HG02610 (cell line): Measurements from ENCODE around the gene PPARD.
"Not testable (repeated sequence)": the region's sequence is repeated elsewhere in the genome, so short reads cannot be mapped to it uniquely, and the experiment has no call there.

Experiments
- ATAC-seq: cut with Tn5 transposase; IDR thresholded peaks from one replicate; pipeline ENCODE4 v1.9.1; 2021; ENCODE audit warnings: mild to moderate bottlenecking, moderate library complexity; ENCODE audit not compliant: unreplicated experiment

Gene PPARD

DNA sequence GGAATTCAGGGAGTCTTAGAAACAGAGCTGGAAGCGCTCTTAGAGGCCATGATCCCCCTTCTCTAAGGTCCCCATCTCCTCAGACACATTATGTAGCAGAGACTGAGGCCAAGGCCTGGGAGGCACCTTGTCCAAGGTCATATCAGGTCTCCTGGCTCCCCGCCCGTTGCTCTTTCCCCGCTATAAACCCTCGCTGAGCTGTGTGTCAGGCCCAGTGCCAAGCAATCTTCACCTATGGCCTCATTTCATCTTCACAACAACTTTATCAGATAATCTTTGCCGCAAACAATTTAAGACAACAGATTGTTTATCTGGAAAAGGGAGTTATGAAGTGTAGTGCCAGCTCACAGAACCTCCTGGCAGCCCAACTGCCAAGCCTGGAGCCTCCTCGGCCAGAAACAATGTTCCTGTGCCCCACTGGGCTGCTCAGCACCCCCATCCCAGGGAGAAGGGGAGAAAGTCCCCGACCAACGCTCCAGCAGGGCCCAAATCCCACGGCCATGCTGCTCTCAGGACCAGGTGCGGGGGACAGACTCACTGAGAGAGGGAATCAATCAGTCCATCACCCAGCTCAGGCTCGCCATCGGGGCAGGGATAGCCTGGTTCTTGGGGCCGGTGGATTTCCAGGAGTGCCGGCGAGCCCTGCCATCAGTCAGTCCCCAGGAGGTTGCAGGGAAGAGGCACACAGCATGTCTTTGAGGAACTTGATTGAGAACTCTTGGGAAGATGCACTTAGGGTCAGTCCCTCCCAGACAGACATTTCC, 92.9 kb downstream of the PPARD start:
- ATAC-seq = no peak

DNA sequence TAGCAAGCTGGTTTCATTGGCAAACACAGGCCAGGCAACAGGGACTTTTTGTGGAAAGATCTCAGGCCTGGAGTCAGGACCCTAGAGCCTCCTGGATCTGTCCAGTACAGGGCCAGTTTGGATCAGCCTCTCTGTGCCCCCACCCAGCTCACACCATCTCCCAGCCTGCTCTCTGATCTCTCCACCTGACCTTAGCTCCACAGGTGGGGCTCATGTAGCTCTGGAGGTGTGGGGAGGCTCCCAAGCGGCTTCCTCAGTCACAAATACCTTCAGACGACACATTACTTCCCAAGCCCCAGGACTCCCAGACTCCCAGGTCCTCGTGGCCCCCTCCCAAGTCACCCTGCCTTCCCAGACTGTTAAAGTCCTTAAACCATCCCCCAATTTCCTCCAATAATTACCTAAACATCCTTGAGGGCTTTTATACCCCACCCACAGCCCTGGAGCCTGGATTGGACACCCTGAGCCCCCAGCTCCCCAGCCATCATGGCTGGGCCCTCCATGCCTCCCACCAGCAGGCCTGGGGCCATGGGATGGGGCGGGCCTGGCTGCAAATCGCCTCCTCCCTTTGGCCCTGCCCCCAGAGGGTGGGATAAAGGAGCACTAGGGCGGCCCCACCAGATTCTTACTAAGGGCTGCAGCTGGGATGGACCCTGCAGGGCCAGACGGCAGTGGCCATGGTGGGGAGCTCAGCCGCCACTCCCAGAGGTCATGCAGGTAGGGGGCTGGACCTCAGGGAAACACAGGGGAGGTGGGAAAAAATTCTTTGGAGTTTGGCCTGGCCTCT, 93.9 kb downstream of the PPARD start:
- ATAC-seq = no peak

DNA sequence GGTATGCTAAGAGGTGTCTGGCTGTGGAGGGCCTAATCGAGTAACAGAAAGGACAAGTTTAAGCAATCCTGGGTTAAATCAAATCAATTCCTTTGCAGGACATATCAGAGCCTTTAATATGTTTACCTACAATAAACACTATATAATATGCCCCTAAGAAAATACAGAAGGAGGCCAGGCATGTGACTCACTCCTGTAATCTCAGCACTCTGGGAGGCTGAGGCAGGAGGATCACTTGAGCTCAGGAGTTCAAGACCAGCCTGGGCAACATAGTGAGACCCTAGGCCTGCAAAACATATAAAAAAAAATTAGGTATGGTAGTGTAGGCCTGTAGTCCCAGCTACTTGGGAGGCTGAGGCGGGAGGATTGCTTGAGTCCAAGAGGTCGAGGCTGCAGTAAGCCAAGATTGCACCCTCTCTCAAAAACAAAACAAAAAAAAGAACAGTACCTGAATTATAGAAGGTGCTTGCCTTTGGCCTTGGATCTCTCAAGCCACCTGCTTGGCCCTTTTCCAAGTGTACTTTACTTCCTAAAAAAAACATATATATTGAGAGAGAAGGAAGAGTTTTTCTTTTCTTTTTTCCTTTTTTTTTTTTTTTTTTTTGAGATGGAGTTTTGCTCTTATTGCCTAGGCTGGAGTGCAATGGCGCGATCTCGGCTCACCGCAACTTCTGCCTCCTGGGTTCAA, 96.2 kb downstream of the PPARD start:
- not testable (repeated sequence) for ATAC-seq

DNA sequence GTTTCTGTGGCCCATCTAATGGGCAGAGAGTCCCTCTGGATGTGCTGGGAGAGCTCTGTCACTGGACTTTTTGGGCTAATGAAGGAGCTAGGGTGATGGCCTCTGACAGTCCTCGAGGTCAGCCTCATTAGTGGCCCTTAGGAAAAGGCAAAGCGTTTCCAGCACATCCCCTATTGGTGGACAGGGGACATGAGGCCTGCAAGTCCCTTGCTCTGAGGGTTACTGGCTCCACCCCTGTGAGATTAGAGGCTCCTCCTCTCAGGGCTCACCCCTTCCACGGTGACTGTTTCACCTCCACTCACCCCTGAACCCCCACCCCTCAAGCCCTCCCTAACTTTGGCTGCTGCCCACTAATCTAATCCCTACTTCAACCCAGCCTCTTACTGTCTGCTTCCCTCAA, 97.0 kb downstream of the PPARD start:
- ATAC-seq = no peak

DNA sequence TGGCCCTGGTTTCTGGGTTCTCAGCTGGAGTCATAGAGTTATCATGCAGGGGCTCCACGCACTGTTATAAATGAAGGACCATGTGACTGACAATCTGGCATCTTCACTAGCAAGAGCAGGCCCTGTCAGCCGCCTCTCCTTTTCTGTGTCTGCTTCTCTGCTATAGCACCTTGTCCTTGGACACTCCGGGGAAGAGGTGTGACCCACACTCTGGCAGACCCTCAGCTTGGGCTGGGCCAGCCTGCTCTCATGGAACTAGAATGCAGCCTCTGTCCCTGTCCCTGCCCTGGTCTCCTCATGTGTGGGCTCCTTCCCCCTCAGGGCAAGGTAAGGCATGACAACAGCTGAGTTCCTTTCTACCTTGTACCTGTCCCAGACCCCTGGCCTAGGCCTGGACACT, 98.8 kb downstream of the PPARD start:
- ATAC-seq = no peak

DNA sequence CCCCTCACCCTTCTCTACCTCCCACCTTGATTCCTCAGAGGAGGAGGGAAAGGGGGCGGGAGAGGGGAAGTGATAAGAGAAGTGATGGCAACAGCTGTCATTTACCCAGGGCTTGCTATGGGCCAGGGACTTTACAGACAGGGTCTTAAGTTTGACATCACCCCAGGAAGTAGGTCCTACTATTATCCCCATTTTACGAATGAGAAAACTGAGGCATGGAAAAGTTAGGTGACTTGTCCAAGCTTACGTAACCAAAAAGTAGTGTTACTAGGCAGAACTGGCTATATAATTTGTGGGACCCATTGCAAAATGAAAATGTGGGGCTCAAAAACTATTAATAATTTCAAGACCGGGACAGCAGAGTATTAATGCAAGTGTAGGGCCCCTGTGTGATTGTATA, 99.3 kb downstream of the PPARD start:
- no peak for ATAC-seq

DNA sequence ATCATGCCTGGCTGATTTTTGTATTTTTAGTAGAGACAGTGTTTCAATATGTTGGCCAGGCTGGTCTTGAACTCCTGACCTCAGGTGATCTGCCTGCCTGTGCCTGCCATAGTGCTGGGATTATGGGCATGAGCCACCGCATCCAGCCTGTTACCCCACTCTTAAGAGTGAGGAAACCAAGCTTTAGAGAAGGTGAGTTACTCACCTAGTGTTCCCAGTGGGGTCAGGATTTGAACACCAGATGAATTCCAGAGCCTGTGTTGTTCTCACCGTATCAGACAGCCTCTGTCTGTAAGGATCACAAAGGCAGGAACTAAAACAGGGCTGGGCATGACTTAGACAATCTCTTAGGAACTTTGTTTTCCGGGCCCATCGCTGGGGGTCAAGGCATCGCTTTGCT, 100.3 kb downstream of the PPARD start:
- ATAC-seq = no peak

DNA sequence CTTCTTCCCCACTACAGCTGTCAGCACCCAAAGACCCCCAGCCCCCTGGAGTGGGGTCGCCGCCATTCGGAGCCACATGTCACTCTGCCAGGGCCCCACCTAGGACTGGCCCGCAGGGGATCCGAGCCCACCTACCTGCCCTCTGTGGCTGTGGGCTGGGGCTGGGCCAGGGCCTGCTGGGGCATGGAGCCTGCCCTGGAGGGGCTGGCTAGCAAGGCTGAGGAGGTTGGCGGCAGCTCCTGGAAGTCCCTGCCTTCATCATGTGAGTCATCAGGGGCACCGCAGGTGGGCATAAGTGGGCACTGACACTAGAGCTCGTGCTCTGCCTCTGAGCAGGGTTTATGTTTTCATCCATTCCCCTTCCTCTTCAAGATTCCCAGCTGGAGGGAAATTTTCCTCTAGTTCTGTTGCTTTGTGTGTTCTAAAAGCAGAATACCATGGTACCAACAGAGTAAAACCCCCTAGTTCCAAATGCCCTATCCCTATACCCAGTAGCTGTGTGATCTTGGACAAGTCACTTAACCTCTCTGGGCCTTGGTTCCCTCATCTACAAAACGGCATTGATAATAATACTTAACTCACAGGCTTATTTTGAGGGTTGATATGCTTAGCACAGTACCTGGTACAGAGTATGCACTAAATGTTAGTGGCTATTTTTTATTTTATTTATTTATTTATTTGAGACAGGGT, 101.1 kb downstream of the PPARD start:
- ATAC-seq = no peak

DNA sequence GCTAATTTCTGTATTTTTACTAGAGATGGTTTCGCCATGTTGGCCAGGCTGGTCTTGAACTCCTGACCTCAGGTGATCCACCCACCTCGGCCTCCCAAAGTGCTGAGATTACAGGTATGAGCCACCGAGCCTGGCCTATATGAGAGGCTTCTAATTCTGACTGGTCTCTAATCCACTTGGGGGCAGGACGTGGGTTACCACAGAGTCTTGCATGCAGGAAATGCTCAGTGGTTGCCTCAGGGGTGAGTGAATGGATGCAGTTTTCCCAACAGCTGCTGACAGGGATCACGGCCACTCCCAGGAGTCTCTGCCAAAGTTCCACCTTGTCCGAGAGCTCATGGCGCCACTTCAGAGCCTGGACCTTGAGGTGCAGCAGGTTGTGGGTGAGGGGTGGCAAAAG, 103.3 kb downstream of the PPARD start:
- ATAC-seq = no peak

DNA sequence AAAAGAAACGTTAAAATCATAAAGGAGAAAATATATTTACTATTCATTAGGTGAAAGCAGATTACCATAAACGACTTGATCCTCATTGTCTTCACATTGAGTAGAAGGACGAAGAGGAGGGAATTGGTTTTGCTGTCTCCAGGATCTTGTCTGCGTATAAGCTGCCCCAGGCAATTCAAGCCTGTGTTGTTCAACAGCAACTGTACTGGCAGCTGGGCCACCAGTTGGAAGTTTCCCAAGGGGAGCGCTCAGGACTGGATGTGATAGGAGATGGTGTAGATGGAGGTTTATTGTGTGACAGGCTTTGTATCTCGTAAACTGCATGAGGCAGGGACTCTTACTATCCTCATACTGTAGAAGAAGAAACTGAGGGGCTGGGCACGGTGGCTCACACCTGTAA, 105.8 kb downstream of the PPARD start:
- no peak for ATAC-seq

DNA sequence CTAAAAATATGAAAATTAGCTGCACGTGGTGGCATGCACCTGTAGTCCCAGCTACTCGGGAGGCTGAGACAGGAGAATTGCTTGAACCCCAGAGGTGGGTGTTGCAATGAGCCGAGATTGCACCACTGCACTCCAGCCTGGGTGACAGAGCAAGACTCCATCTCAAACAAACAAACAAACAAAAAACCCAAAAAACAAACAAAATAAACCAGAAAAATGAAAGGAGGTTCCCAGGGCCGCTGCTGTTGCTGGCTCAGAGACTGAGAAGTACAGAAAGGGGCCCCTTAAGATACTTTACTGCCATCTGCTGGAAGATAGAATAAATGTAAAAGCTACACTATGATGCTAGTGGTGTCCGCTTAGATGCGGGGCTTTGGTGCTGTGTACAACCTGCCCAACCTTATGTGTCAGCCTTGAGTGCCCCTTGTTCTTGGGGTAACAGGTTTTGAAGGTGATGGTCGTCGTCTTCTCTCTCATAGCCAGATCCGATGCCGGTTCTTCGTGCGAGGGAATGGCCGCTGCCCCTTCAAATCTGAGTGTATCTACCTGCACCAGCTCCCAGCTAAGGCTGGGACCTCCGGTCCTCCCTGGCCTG, 107.0 kb downstream of the PPARD start:
- ATAC-seq = peak; percentile 40

DNA sequence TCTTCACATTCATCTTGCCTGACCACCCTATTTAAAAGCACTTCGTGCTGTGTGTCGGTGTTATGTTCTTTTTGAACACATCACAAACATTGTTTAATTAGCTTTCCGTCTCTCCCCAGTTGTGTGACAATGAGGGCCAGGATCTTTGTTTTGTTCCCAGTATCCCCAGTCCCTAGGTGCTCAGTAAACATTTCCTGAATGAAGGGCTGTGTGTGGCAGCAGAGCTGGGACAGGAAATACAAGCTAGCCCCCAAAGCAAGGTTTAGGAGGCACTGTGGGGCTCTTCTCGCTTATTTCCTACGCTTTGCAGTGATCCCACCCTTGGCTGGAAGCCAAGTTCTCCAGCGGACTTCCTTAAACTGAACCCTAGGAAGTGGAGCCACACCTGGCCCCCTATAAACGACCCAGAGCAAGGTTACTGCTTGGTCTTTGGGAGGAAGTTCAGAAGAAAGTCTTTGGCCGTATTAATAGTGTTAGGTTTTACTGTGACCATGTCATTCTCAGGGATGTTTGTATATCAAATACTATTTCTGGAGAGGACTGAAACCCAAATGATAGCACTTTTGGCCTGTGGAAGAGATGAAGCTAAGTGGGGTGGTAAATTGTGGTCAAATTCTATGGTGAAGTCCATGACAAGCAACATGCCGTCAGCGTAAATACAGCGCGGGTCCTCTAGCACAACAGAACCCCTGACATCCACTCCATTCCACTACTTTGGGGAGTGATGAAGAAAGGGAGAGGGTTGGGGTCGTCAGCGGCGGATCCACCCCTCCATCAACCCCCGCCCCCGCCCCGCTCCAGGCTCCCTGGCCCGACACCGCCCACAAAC, 109.2 kb downstream of the PPARD start:
- ATAC-seq = no peak

DNA sequence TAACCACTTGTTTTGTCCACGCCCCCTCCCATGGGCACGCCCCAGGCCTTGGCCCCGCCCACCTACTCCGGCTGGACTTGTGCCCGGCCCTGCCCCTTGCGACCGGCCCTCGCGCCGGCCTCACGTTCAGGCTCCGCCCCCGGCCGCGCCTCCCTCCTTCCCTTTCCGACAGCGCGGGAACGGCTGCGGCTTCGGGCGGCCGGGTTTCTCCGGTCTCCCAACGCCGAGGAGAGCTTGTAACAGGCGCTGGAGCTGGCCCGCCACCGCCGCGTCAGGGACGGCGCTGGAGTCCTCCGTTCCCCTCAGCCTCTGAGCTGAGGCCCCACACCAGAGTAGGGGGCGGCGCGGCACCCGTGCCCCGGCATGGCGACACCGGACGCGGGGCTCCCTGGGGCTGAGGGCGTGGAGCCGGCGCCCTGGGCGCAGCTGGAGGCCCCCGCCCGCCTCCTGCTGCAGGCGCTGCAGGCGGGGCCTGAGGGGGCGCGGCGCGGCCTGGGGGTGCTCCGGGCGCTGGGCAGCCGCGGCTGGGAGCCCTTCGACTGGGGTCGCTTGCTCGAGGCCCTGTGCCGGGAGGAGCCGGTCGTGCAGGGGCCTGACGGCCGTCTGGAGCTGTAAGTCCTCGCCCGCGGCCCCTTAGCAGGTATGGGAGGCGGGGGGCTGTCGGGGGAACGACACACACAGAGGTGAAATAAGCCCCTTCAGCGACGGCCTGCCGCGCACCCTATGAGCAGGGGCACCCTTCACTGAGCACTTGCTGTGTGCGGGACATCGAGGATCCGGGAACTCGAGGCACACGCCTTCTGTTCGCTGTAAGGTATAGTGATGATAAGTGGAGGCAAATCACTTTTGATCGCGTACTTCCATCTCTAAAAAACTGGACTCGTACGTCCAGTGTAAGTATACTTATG, 110.1 kb downstream of the PPARD start, which contains the start of gene FANCE:
Gene FANCE, plus strand, starts transcription at position 156 of the 908 bp plus-strand sequence. Its CDS starts 208 bp downstream, at position 364.
- ATAC-seq = peak; percentile 93

DNA sequence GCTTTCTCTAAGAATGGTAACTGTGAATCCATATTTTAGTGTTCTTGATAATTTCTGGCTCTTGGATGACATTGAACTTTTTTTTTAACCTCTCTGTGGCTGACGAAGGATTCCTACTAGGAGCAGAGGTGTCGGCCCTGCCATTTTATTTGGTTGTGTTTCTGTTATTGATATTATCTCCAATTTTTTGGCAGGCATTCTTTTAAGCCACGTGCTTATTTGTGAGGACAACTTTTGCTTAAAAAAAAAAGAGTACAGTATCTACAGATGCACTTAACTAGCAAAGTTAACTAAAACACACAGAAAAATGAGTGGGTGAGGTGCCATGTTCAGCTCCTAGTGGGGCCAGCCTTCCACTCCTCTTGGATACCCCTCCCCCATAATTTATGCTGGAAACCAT, 110.9 kb downstream of the PPARD start:
- no peak for ATAC-seq

DNA sequence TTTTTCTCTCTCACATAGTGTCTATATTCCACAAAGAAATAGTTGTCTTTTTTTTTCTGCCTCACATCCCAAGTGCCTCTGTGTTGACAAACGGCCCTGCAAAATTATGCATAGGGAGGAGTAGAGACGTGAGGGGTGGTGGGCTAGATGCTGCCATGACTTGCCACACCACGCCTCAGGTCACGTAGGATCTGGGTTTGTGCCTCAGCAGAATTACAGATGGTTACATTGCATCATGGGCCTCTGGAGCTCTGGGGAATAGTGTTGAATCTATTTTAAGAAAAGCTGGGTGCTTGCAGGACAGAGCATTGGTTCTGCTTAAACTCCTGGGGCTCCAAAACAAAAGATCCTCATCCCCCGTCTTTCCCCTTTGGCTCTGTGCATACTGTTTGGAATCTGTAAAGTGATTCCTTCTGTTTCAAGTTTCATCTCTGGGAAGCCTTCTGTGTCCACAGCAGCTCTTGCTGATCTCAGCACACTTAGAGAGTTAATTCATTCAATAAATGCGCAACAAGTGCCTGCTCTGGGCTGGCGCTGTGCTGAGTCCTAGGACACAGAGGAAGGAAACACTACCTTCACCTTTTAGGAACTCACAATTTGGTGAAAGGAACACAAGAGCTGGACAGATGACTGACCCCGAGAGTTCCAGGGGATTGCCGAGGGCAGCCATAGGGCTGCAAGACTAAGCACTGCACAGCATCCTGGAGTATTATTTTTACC, 112.2 kb downstream of the PPARD start:
- no peak for ATAC-seq

DNA sequence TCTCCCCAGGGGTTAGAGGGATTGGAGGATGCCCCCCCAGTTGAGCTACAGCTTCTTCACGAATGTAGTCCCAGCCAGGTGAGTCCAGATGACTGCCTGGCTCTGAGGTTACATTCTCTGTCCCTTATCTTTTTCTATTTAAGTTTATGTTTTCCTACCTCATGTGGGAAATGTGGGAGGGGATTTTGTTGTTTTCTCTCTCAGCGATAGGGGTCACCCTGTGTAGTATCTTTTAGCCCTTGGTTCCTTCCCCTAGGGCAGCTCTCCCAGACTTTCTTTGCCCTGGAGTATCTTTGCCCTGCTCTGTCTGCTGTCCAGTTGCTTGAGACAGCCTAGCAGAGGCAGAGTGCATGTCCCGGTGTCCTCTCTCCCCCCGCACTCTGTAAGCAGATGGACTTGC, 115.5 kb downstream of the PPARD start:
- no peak for ATAC-seq

DNA sequence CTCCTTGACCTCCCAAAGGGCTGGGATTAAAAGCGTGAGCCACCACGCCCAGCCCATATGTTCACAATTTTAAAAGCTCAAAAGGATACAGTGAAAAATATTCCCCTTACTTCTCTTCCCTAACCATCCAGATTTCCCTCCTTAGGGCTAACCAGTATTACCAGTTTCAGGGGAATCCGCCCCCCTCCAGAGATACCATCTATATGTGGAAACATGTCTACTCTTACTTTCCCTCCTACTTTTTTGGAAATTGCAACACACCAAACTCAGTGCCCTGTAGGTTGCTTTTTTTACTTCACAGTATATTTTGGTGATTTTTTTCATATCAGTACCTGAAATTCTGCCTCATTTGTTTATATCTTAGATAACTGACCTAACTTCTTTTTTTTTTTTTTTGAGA, 118.9 kb downstream of the PPARD start:
- no peak for ATAC-seq

DNA sequence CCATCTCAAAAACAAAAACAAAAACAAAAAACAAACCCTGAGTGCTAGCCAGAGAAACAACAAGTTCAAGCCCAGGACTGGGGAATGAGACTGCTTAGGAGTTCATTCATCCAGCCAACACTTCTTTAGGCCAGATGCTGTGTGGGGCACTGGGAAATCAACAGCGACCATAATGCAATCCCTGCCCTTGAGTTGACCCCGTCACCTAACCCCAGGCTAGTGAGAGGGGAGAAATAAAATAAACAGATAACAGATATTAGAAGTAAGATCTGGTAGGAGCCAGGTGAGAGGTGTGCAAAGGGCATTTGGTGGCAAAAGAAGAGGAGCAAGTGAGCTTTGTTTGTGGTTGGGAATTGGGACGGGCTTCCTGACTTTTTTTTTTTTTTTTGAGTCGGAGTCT, 120.9 kb downstream of the PPARD start:
- no peak for ATAC-seq
